Spleen (tissue), 11 donors: ENCODE results near the gene ACTN4. TPM values are rescaled to one million over a fixed set of nuclear protein-coding genes. Genes with fewer than 3 reads are reported as not detected.

Experiments used
- DNase-seq: peaks from one replicate; pipeline ENCODE4 v3.0.0-alpha.2; 2020
- H3K27ac ChIP-seq, 8 donors: fragments of 200-600 bp; sonication (generic) in 7 of 8; 1 replicate in 4 of 8; 2 replicates in 4 of 8; pipeline versions ENCODE4 v1.5.0 to v1.8.0; 2016 to 2021; ENCODE audit warnings: inconsistent platforms in 4 of 8, mild to moderate bottlenecking in 4 of 8, moderate library complexity in 1 of 8
- H3K27me3 ChIP-seq, 7 donors: fragments of 200-600 bp; sonication (generic) in 6 of 7; replicated peaks in 1 of 7; 1 replicate in 4 of 7; 2 replicates in 3 of 7; pipeline versions ENCODE4 v1.5.0 to v1.8.0; 2016 to 2021; ENCODE audit warnings: inconsistent platforms in 3 of 7, mild to moderate bottlenecking in 1 of 7
- H3K36me3 ChIP-seq, 6 donors: fragments of 200-600 bp; sonication (generic) in 5 of 6; 1 replicate in 4 of 6; 2 replicates in 2 of 6; pipeline versions ENCODE4 v1.5.0 to v1.8.0; 2016 to 2021; ENCODE audit warnings: inconsistent platforms in 2 of 6
- H3K4me1 ChIP-seq, 6 donors: fragments of 200-600 bp; sonication (generic) in 5 of 6; 1 replicate in 3 of 6; 2 replicates in 3 of 6; pipeline versions ENCODE4 v1.5.0 to v1.8.0; 2016 to 2021; ENCODE audit warnings: inconsistent platforms in 3 of 6
- H3K4me3 ChIP-seq, 8 donors: fragments of 200-600 bp; sonication (generic) in 7 of 8; 1 replicate in 4 of 8; 2 replicates in 4 of 8; pipeline versions ENCODE4 v1.5.0 to v1.8.0; 2016 to 2021; ENCODE audit warnings: inconsistent platforms in 4 of 8, mild to moderate bottlenecking in 4 of 8, moderate library complexity in 2 of 8
- H3K9me3 ChIP-seq, 8 donors: fragments of 200-600 bp; sonication (generic) in 7 of 8; 1 replicate in 4 of 8; 2 replicates in 4 of 8; pipeline versions ENCODE4 v1.5.0 to v1.8.0; 2016 to 2021; ENCODE audit warnings: inconsistent platforms in 4 of 8
- CTCF ChIP-seq, 11 experiments: fragments of 200-600 bp in 7 of 11; fragments of 450-650 bp in 4 of 11; sonication (generic) in 4 of 11; IDR thresholded peaks in 8 of 11; conservative IDR thresholded peaks in 3 of 11; 1 replicate in 7 of 11; 2 replicates in 4 of 11; pipeline versions ENCODE4 v1.4.0 to v1.8.0; 2016 to 2021; ENCODE audit warnings: antibody characterized with exemption in 11 of 11, inconsistent platforms in 4 of 11, mild to moderate bottlenecking in 1 of 11
- POLR2A ChIP-seq, 3 donors: fragments of 450-650 bp; IDR thresholded peaks; one replicate each; pipeline ENCODE4 v1.5.1; 2017; ENCODE audit warnings: antibody characterized with exemption in 3 of 3, mild to moderate bottlenecking in 1 of 3
- POLR2AphosphoS5 ChIP-seq, 3 donors: sonication (generic); formaldehyde crosslinking; IDR thresholded peaks; one replicate each; pipeline ENCODE4 v1.5.1; 2017; ENCODE audit warnings: antibody characterized with exemption in 3 of 3
- WGBS, 5 donors: extraction: QIAGEN DNeasy Blood & Tissue Kit in 3 of 5; methylation state at CpG; one replicate each; pipeline versions ENCODE4 v1.1.5 to v1.1.7; 2013 to 2018; 5-methylcytosine and 5-hydroxymethylcytosine counted together
- intact Hi-C: fragments of 100-400 bp; cut with DNase I; formaldehyde crosslinking; loops from one replicate; pipeline ENCODE4 v1.15.0; 2023; ENCODE audit warnings: low total_unique reads
- polyA plus RNA-seq, 3 donors: library from polyadenylated mRNA; stranded (reverse); fragments of 200-250 nt; gene quantifications; one replicate each; pipeline ENCODE4 v1.2.1, GENCODE V29; 2013
- total RNA-seq, 7 donors: library from RNA; depleted of rRNA in 3 of 7; stranded (reverse); fragments of >200 nt in 3 of 7; fragmentation: NEBNext Ultra II Directional in 4 of 7; extraction: Animal tissue kit (Norgen Biotek cat#: 25700) in 4 of 7; gene quantifications; one replicate each; pipeline versions ENCODE4 v1.1.0 to v1.2.1, GENCODE V29; 2016 to 2021
- donor health status: healthy with polysubstance abuse.
- donor health status: DM: no; HTN: no; CAD: no; lungs with moderate emphysema.
- donor health status: DM: no; HTN: no; CAD: no.
- donor health status: Bipolar disorder and iron deficiency.
- donor health status: healthy.
- donor health status: DM: no; HTN: no; CAD: no.
- donor health status: DM: yes; HTN: yes; CAD: no.

Gene ACTN4
- total and polyA plus RNA-seq, 10 donors: 39.3 to 621 (median 408) TPM

- intact Hi-C loops: loop anchor here (10.0 kb wide), 1 partner anchor 52 kb away; no protein-coding TSS in a partner anchor
- H3K27ac ChIP-seq: peak overlapping the region; percentile 5 to 88 (median 78)
These were observed 59.5 kb downstream of the ACTN4 start for GRCh38 chr19:38706792-38707511.

GRCh38 chr19:38707512-38708114 lies 60.2 kb downstream of the ACTN4 start:
- Histone ChIP-seq H3K4me1 (peaks cover 46 to 100% (median 83%) of the 10 kb centered on the region in 6 donors), H3K4me3 (no peak overlapping the region), H3K36me3 (peaks cover 5 to 100% (median 99%) of the 10 kb centered on the region in 6 donors), H3K27ac (peak overlapping the region; percentile 49 to 88 (median 78)), H3K9me3 (no peaks in the 10 kb centered on the region), H3K27me3 (no peaks in the 10 kb centered on the region)
- intact Hi-C loops: loop anchor here (10.0 kb wide), 1 partner anchor 53 kb away; no protein-coding TSS in a partner anchor
- TF ChIP-seq POLR2AphosphoS5 (IDR thresholded peaks at IDR 0.05) (peak; percentile 80 to 84 (median 80)), POLR2A (IDR thresholded peaks at IDR 0.05) (no peak)
- WGBS, 5 donors: 47 to 71% (median 64%) methylated on average over 10 of the region's 10 CpGs
- peak; percentile 88 for DNase-seq

More at GRCh38 chr19:38706792-38707511, 59.5 kb downstream of the ACTN4 start:
- WGBS, 5 donors: 64 to 78% (median 74%) methylated on average over 16 of the region's 16 CpGs
- TF ChIP-seq POLR2A (IDR thresholded peaks at IDR 0.05) (no peak), CTCF (IDR thresholded peaks at IDR 0.05 in 8 of 11, conservative IDR thresholded peaks at IDR 0.05 in 3 of 11) (no peak), POLR2AphosphoS5 (IDR thresholded peaks at IDR 0.05) (peak in 2 of 3 donors; percentile 34 to 61)
- DNase-seq: no peak
- H3K27me3 ChIP-seq: no peaks in the 10 kb centered on the region
- H3K9me3 ChIP-seq: no peaks in the 10 kb centered on the region
- H3K36me3 ChIP-seq: peaks cover 5 to 100% (median 99%) of the 10 kb centered on the region in 6 donors
- peaks cover 41 to 100% (median 79%) of the 10 kb centered on the region in 6 donors for H3K4me1 ChIP-seq
- no peak overlapping the region for H3K4me3 ChIP-seq

- Histone ChIP-seq H3K4me1 (peaks cover 44 to 100% (median 89%) of the 10 kb centered on the region in 6 donors), H3K27ac (peak overlapping the region; percentile 49 to 88 (median 78))
- intact Hi-C loops: loop anchor here (10.0 kb wide), 1 partner anchor 54 kb away; no protein-coding TSS in a partner anchor
These were observed 61.1 kb downstream of the ACTN4 start for GRCh38 chr19:38708413-38709024.

More at GRCh38 chr19:38708413-38709024, 61.1 kb downstream of the ACTN4 start:
- no peak for TF ChIP-seq POLR2AphosphoS5 (IDR thresholded peaks at IDR 0.05)
- no peak for TF ChIP-seq POLR2A (IDR thresholded peaks at IDR 0.05)
- TF ChIP-seq CTCF (IDR thresholded peaks at IDR 0.05 in 8 of 11, conservative IDR thresholded peaks at IDR 0.05 in 3 of 11): no peak
- H3K27me3 ChIP-seq: no peaks in the 10 kb centered on the region
- no peak overlapping the region for H3K4me3 ChIP-seq
- 55 to 77% (median 71%) methylated on average over 9 to 10 of the region's 10 CpGs for WGBS, 5 donors
- peaks cover 4 to 100% (median 99%) of the 10 kb centered on the region in 6 donors for H3K36me3 ChIP-seq
- DNase-seq: no peak
- H3K9me3 ChIP-seq: no peaks in the 10 kb centered on the region
